Hematopoietic multipotent progenitor cell treated with erythropoietin and hydrocortisone succinate and interleukin-3 and kit ligand, for 4 days (in vitro differentiated cells): Measurements from ENCODE around the gene NNAT.

ENCODE experiments used
- DNase-seq: peaks from one replicate; pipeline ENCODE4 v3.0.0-alpha.2; 2015

Gene NNAT

DNA sequence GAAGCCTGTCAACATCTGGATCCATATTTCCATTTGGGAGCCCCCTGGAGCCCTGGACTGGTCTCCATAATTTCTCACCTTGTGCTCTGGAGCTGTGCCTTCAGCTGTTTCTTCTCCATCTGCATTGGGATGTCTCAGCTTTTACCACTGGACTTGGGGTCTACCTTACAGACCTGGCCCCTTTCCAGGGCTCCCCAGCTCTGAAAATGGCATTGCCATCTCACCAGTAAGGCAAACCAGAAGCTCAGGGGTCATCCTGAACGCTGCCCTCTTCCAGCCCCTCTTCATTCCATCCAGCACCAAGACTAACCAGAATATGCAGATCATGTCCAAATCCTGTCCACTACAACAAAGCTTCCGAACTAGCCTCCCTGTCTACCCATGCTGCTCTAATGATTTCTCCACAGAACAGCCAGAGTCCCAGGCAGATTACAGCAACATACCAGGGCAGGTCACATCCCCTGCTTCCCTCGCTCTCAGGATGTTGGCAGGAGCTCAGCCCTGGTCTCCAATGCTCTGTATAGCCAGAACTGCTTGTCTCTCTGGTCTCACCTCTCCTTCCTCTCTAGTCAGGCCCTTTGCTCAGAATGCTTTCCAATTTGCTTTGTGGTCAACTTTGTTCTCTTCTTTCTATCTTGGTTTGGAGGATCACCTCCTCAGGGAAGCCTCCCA lies 17.7 kb upstream of the NNAT start:
- no peak for DNase-seq

- DNase-seq: no peak
These were observed 16.5 kb upstream of the NNAT start for GRCh38 chr20:37504404-37505096.

GRCh38 chr20:37505263-37506151 lies 15.5 kb upstream of the NNAT start:
- DNase-seq: no peak

DNA sequence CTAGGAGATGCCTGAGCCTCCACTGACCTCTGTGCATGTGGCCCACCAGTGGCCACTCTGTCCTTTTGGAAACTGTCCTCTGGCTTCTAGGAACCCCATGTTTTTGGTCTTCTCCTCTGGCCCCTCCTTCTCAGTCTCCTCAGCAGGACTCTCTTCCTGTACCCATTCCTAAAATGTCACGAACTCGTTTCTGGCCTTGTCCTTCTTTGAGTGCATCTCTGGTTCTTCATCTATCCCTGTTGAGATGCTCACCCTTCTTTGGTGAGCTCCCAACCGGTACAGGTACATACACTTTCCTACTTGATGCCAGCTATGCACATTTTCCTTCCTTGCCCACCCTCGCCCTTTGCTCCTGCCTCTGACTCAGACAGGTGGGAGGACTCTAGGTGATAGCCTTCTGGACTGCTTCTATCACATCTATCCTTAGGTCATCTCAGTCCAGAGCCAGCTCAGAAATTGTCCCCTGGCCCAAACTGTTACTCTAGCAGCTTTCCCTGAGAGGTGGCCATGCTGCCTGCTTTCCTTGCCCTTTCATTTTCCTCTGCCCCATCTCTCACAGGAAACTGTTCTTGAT lies 14.8 kb upstream of the NNAT start:
- DNase-seq: no peak

DNA sequence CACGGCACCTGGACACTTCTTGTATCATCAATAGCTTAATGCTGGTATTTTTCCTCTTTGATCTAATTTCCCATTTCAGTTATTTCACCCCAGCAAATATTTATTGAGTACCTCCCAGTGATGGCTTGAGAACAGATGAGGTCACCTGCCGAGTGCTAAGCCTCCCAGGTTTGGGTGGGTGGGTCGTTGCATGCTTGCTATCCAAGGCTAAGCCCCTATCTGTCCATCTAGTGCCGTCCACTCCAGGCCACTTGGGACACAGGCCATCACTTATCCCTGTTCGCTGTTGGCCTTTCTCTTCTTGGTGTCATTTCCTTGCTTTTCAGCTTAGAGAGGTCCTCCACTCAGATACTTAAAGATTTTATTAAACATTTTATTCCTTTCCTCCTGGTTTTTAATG lies 10.8 kb upstream of the NNAT start:
- no peak for DNase-seq

GRCh38 chr20:37511610-37512275 lies 9.3 kb upstream of the NNAT start:
- DNase-seq: no peak

- DNase-seq: no peak
These were observed 7.2 kb upstream of the NNAT start for GRCh38 chr20:37513779-37514359.

GRCh38 chr20:37515876-37516275 lies 5.2 kb upstream of the NNAT start:
- DNase-seq: no peak

GRCh38 chr20:37516811-37517750 lies 4.0 kb upstream of the NNAT start:
- no peak for DNase-seq

DNA sequence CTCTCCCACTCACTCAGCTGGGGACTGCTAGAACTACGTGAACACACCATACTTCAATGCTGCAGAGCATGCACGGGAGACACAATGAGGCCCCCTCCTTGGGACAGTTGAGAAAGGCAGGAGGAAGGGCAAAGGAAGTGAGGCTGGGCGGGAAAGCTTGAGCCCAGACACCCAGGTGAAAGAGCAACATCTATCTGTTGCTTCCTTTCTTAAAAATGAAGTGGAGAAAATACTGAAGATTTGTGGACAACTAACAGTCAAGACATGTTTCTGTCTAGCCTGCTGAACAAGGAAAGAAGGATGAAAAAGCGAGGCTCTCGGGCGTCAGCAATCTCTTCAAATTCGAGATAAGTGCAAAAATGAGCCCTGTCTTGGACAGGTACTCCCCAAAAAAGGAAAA lies 3.0 kb upstream of the NNAT start:
- no peak for DNase-seq

DNA sequence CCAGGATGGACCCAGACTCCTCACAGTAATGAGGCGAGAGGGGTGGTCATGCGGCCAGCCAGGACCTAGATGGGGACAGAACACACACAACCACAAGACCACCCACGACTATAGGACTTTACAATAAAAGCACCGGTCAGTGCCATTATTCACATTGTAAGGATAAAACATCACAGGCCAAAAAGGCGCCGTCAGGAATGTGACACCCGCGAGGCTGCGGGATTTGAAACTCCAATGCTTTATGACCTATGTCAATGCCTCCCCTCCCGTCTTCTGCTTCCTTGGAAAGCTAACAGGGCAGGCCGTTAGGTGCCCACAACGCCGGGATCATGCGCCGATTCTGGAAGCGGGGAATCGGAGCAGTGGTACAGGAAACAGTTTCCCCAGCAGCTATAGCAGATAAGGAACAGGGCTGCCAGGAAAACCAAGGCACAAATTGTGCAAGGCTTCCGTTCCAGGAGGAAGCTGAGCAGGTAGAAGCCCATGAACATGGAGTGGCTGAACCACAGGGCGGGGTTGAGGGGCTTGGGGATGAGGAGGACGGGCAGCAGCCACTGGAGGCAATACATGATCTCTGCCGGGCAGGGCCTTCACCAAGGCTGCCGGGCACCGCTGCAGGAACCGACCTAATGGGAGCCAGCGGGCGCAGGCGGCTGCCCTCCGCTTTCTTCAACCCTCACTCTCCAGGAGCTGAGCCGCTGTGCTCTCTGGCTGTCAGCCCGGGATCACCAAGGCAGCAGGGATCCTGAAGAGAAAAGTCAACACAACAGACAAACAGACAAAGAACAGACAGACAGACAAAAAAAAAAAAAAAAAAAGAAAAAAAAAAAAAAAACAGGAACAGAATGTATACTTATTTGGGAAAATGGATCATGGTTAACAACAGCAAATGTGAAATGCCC lies 2.2 kb upstream of the NNAT start:
- no peak for DNase-seq

DNA sequence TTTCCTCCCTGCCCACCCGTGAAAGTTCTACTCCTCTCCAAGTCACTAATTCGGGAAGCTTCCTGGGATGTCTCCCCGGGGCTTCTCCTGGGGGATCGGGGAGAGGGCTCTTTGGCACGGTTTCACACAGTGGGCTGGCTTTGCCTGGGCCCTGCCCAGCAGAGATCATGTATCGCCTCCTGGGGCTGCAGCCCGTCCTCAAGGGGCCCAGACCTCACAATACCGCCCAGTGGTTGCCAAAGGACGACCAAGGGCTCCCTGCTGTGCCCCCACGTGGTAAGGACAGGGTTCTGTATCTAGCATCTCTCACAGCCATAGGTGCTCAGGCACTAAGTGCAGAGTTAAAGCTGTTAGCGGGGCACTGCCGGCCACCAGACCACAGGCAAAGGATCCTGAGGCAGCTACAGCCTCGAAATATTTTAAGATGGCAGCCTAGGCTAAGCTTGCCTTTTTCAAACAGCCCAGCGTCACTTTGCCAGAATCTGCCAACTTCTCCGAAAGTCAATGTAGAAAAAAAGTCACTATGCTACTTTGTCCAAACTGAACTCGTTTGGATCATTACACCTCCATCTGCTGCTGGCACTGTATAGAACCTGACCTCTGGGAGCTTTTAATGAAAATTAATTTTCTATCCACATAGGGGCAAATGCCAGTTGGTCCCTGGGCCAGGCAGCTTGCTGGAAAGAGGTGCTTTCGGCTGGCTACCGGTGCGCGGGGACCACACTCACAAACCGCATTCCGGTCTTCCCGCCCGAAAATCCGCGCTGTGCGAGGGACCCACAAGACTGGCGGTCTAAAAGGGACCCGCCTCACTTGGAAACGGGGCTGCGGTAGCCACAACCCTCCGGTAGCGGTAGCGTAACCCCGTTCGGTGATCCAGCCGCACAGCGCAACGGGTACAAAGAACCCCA lies 1.3 kb upstream of the NNAT start:
- DNase-seq: peak; percentile 47

- no peak for DNase-seq
These were observed 563 bp upstream of the NNAT start for GRCh38 chr20:37520419-37520955.

DNA sequence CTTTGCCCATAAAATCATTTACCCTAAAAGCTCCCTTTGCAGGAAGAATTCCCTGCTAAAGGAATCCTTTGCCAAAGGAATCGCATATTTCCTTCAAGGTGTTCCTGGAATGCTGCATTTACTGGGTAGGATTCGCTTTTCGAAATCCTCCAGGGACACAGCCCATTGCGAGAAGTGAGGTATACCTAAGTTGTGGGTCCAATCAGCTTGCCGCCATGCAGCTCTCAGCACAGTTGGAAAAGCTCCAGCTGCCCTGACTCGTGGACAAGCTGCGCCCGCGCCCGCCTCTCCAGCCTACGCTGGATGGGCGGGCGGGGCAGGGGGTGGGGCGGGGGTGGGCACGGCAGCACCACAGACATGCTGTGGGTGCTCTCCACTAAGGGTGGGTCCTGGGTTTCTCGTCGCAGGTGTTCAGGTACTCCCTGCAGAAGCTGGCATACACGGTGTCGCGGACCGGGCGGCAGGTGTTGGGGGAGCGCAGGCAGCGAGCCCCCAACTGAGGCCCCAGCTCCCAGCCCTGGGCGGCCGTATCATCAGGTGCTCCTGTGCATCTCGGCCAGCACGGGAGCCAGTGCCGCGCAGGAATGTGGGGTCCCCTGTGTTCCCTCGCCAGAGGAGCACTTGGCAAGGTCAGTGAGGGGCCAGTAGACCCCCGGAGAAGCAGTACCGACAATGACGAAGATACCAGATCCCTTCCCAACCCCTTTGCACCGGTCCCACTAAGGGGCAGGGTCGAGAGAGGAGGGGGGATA lies 1.4 kb downstream of the NNAT start:
- peak; percentile 41 for DNase-seq

- peak; percentile 33 for DNase-seq
These were observed 2.0 kb downstream of the NNAT start for GRCh38 chr20:37523012-37523391.

- no peak for DNase-seq
These were observed 3.1 kb downstream of the NNAT start for GRCh38 chr20:37523911-37524700.
